Measurements from ENCODE around the gene PHACTR1.

The PHACTR1 gene

DNA sequence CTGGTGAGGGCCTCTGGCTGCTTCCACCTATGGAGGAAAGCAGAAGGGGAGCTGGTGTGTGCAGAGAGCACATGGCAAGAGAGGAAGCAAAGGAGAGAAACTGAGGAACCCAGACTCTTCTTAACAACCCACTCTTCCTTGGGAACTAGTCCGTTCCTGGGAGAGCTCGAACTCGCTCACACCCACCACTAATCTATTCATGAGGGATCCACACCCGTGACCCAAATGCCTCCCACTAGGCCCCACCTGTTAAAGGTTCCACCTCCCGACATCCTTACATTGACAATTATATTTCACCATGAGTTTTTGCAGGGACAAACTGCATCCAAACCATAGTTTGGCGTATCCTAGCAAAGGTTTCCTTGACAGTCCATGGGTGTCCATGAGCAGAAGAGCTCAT, 488.5 kb downstream of the PHACTR1 start:
- H3K4me3 ChIP-seq (ENCODE audit: low read depth, low read length): no peak overlapping the region

GRCh38 chr6:13212096-13212495, 495.5 kb downstream of the PHACTR1 start:
- H3K4me3 ChIP-seq (ENCODE audit: low read depth, low read length): no peak overlapping the region
- no peak for DNase-seq (ENCODE audit: low read depth)
- no peak for TF ChIP-seq CTCF (IDR thresholded peaks at IDR 0.05; ENCODE audit: insufficient read depth, low read depth, low read length, missing control alignments)

More for the DNA sequence above, 488.5 kb downstream of the PHACTR1 start:
- DNase-seq (ENCODE audit: low read depth): no peak
- no peak for TF ChIP-seq CTCF (IDR thresholded peaks at IDR 0.05; ENCODE audit: insufficient read depth, low read depth, low read length, missing control alignments)

- H3K4me3 ChIP-seq (ENCODE audit: low read depth, low read length): no peak overlapping the region
- TF ChIP-seq CTCF (IDR thresholded peaks at IDR 0.05; ENCODE audit: insufficient read depth, low read depth, low read length, missing control alignments): no peak
- no peak for DNase-seq (ENCODE audit: low read depth)
These were observed 496.0 kb downstream of the PHACTR1 start for GRCh38 chr6:13212538-13212937.

DNA sequence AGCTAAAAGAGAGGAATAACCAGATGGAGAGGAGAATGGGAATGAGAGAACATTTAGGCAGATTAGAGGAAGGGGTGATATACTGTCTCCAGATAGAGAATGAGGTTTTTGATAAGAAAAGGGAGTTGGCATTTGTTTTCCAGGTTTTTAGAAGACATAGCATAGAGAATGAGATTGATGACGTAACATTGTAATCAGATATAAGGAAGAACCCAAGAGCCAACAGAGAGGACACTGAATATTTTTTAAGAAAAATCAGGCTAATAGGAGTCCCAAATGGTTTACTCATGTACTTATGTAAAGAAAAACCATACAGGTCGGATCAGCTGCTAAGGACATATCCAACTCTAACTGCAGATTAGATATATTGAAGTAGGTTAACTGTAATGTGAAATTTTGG, 498.8 kb downstream of the PHACTR1 start:
- no peak for DNase-seq (ENCODE audit: low read depth)
- no peak overlapping the region for H3K4me3 ChIP-seq (ENCODE audit: low read depth, low read length)
- TF ChIP-seq CTCF (IDR thresholded peaks at IDR 0.05; ENCODE audit: insufficient read depth, low read depth, low read length, missing control alignments): no peak

DNA sequence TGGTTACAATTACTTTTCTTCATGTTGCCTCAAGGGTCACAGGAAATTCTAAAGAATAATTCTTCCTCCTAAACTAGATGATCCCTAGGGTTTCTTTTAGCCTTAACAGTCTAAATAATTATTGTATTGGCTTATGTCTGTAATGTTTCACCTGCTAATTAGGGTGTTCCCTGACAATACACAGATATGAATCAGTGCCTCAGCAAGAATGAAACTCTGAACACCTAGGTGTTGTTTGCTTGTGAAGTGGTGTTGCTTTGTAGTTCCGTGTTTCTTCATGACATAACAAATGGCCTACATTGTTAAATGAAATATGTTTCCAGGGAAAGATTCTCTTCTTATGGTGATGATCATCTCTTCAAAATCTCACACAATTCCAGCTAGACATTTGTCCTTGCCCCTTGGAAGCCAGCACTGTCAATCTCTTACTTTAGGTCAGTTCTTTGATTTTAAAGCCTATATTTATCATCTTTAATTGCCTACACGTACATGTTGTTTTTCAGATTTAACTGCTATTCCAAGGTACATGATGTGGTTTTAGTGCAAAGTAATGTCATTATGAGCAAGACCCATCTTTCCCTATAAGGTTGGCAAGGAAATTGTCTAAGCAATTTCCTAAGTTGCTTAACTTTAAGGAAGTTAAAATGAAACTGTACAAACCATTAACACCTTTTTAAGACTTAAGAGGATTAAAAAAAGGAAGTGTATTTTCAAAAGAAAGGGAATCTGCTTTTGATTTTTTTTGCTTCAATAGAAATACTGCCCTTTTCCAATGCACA, 499.9 kb downstream of the PHACTR1 start:
- peak; percentile 28 for DNase-seq (ENCODE audit: low read depth)
- TF ChIP-seq CTCF (IDR thresholded peaks at IDR 0.05; ENCODE audit: insufficient read depth, low read depth, low read length, missing control alignments): no peak
- no peak overlapping the region for H3K4me3 ChIP-seq (ENCODE audit: low read depth, low read length)

- no peak for TF ChIP-seq CTCF (IDR thresholded peaks at IDR 0.05; ENCODE audit: insufficient read depth, low read depth, low read length, missing control alignments)
- peak; percentile 16 for DNase-seq (ENCODE audit: low read depth)
- H3K4me3 ChIP-seq (ENCODE audit: low read depth, low read length): no peak overlapping the region
These were observed 500.8 kb downstream of the PHACTR1 start for GRCh38 chr6:13217206-13217905.

All from GM12865 (cell line).